Measurements from ENCODE around the gene ZDHHC3.
A peak's percentile ranks its signal among the peaks of the same experiment; 100 is the strongest.
"Not testable (repeated sequence)": the region's sequence is repeated elsewhere in the genome, so short reads cannot be mapped to it uniquely, and the experiment has no call there.

Gene ZDHHC3

DNA sequence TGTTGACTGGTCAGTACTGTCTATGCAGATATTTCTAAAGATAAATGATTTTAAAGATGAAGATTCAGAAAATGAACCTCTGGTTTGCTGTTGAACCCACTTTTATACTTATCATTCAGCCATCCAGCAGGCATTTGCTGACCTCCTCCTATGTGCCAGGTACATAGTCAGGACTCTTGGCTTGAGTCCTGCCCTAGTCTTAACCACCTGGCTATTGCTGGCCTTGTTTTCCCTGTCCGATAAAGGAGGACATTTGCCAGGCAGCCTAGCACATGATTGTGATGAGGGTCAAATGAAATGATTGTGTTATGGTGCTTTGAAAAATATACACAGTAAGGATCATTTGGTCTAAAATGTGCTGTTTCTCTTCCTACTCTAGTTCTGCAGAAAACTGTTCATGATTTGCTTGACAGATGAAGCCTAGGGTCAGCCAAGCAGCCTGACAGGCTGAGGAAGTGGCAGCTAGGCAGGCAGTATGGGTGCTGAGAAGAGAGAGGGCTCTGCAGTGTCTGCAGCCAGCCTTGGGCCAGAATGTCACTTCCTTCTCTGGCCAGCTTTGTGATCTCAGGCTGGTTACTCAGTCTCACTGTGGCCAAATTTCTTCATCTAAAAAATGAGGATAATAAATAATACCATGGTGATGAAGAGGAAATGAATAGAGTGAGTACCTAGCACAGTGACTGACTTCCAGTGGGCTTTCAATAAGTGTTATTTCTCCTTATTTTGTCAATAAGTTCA lies 13.8 kb upstream of the ZDHHC3 start:
- no peak for DNase-seq (ENCODE audit: extremely low read depth, low read depth)
- H3K4me3 ChIP-seq (replicated peaks; ENCODE audit: low read depth, low read length) = no peak overlapping the region
- TF ChIP-seq, protein P1, sequence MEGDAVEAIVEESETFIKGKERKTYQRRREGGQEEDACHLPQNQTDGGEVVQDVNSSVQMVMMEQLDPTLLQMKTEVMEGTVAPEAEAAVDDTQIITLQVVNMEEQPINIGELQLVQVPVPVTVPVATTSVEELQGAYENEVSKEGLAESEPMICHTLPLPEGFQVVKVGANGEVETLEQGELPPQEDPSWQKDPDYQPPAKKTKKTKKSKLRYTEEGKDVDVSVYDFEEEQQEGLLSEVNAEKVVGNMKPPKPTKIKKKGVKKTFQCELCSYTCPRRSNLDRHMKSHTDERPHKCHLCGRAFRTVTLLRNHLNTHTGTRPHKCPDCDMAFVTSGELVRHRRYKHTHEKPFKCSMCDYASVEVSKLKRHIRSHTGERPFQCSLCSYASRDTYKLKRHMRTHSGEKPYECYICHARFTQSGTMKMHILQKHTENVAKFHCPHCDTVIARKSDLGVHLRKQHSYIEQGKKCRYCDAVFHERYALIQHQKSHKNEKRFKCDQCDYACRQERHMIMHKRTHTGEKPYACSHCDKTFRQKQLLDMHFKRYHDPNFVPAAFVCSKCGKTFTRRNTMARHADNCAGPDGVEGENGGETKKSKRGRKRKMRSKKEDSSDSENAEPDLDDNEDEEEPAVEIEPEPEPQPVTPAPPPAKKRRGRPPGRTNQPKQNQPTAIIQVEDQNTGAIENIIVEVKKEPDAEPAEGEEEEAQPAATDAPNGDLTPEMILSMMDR (IDR thresholded peaks at IDR 0.05; ENCODE audit: low read depth, low read length, missing control alignments) = no peak

DNA sequence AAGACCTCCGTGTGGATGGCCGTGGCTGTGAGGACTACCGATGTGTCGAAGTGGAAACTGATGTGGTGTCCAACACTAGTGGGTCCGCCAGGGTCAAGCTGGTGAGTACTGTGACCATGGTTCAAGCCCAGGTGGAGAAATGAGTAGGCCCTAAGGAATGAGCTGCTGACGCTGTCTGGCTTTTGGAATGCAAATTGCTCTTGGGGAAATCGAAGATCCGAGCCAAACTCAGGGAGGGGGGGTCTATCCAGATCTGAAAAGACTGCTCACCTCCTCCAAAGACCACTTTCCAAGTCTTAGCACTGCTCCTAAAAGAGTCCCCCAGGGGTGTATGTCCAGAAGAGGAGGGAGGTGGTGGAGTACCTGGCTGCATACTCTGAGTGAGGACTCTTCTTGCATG lies 13.2 kb upstream of the ZDHHC3 start:
- no peak for DNase-seq (ENCODE audit: extremely low read depth, low read depth)
- TF ChIP-seq, protein P1 (IDR thresholded peaks at IDR 0.05; ENCODE audit: low read depth, low read length, missing control alignments) = no peak

DNA sequence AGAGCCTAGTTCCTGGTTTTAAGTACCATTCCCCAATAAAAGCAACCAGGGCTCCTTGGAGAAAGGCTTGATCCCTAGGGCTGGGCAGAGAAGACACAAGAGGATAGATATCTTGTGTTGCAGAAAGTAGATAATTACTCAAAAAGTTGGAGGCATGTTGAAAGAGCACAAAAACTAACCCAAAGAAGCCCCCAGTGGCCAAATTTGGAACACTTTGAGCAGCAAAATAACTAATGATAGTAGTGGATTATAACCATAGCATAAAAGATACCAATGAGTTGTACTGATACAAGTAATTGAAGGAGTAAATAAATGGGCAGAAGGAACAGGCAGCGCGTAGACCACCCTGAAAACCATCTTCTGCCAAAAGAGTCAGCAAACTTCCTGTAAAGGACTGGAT lies 12.1 kb upstream of the ZDHHC3 start:
- no peak overlapping the region for H3K4me3 ChIP-seq (replicated peaks; ENCODE audit: low read depth, low read length)
- no peak for DNase-seq (ENCODE audit: extremely low read depth, low read depth)
- TF ChIP-seq, protein P1 (IDR thresholded peaks at IDR 0.05; ENCODE audit: low read depth, low read length, missing control alignments) = peak; percentile 42

More for the DNA sequence above, 13.2 kb upstream of the ZDHHC3 start:
- H3K4me3 ChIP-seq (replicated peaks; ENCODE audit: low read depth, low read length) = no peak overlapping the region

DNA sequence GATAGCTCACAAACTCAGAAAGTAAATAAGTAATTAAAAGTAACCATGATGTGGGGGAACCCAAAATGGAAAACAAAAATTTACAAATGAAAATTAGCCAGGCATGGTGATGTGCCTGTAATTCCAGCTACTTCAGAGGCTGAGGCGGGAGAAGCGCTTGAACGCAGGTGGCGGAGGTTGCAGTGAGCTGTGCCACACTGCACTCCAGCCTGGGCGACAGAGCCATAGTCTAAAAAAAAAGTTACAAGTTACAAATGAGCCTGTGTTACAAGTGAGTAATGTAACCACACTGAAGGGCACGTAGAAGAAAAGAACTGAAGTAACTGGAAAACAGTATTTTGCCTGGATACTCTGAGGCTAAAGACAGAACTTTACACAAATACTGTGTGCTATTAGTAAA lies 11.4 kb upstream of the ZDHHC3 start:
- DNase-seq (ENCODE audit: extremely low read depth, low read depth) = no peak
- H3K4me3 ChIP-seq (replicated peaks; ENCODE audit: low read depth, low read length) = no peak overlapping the region
- TF ChIP-seq, protein P1 (IDR thresholded peaks at IDR 0.05; ENCODE audit: low read depth, low read length, missing control alignments) = no peak

DNA sequence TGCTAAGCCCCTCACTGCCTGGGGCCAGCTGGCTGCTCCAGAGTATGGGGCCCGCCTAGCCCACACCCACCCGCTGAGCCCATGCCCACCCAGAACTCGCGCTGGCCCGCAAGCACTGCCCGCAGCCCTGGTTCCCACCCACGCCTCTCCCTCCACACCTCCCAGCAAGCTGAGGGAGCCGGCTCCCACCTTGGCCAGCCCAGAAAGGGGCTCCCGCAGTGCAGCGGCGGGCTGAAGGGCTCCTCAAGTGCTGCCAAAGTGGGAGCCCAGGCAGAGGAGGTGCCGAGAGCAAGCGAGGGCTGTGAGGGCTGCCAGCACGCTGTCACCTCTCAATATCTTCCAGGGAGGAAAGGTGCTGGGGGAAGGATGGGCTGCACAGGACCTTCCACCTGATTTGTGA lies 10.4 kb upstream of the ZDHHC3 start:
- not testable (repeated sequence) for DNase-seq (ENCODE audit: extremely low read depth, low read depth); H3K4me3 ChIP-seq (replicated peaks; ENCODE audit: low read depth, low read length)

DNA sequence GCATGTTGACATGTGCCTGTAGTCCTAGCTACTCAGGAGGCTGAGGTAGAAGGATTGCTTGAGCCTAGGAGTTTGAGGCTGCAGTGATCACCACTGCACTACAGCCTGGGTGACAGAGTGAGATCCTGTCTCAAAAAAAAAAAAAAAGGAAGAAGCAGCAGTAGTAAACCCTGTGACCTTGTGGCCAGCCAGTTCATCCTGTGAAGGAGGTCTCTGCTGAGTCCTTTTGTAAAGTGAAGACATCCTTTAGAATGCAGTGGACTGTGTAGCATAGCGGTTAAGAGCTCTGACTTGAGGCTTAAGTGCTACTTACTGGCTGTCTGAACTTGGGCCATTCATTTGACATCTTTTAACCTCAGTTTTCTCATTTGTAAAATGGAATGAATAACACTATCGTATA lies 8.4 kb upstream of the ZDHHC3 start:
- TF ChIP-seq, protein P1 (IDR thresholded peaks at IDR 0.05; ENCODE audit: low read depth, low read length, missing control alignments) = no peak
- no peak overlapping the region for H3K4me3 ChIP-seq (replicated peaks; ENCODE audit: low read depth, low read length)

DNA sequence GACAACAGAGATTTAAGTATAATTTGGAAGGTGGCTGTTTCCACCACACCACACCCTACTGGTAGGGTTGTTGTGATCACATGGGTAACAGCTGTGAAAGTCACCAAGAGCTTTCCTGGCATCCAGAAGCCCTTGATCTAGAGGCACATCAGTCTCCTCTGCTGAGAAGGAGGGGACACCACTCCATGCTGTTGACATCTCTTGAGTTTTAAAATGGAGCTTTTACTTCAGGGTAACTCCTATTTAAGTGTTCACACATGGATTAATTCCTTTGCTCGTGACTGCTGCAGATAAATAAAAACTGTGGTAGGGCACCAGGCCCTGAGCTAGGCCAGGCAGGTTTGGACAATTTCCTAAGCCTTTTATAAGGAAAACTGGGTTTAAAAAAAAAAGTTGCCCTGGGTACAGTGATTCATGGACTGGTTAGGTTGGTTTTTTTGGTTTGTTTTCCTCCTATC lies 7.5 kb upstream of the ZDHHC3 start:
- no peak for DNase-seq (ENCODE audit: extremely low read depth, low read depth)
- no peak overlapping the region for H3K4me3 ChIP-seq (replicated peaks; ENCODE audit: low read depth, low read length)

More for the DNA sequence above, 8.4 kb upstream of the ZDHHC3 start:
- no peak for DNase-seq (ENCODE audit: extremely low read depth, low read depth)

More for the DNA sequence above, 7.5 kb upstream of the ZDHHC3 start:
- TF ChIP-seq, protein P1 (IDR thresholded peaks at IDR 0.05; ENCODE audit: low read depth, low read length, missing control alignments) = no peak
